OCI-LY1 (cell line): ENCODE data around the gene HDAC11.

Source experiments
- H2AFZ ChIP-seq: fragments of 200-600 bp; sonication (generic), shearing (Covaris generic); 2 replicates; pipeline ENCODE4 v1.6.0; 2014; ENCODE audit warnings: antibody characterized with exemption, mild to moderate bottlenecking, low read length
- H3F3A ChIP-seq: fragments of 200-600 bp; sonication (generic), shearing (Covaris generic); 2 replicates; pipeline ENCODE4 v1.6.0; 2014; ENCODE audit warnings: mild to moderate bottlenecking, antibody characterized with exemption, low read length, moderate library complexity; ENCODE audit not compliant: insufficient read depth
- H3K27ac ChIP-seq: fragments of 200-600 bp; sonication (generic); 2 replicates; pipeline ENCODE4 v1.5.1; 2014; ENCODE audit warnings: low read length, mixed run types, mild to moderate bottlenecking, low read depth; ENCODE audit not compliant: poor library complexity, severe bottlenecking
- H3K27me3 ChIP-seq: fragments of 200-600 bp; sonication (generic); 2 replicates; pipeline ENCODE4 v1.6.0; 2014; ENCODE audit warnings: antibody characterized with exemption, mild to moderate bottlenecking, low read length, moderate library complexity; ENCODE audit not compliant: insufficient read depth
- H3K36me3 ChIP-seq: fragments of 200-600 bp; sonication (generic); 2 replicates; pipeline ENCODE4 v1.6.1; 2014; ENCODE audit warnings: mild to moderate bottlenecking, antibody characterized with exemption, low read length, moderate library complexity, mixed read lengths; ENCODE audit not compliant: insufficient read depth
- H3K4me1 ChIP-seq: fragments of 200-600 bp; sonication (generic); 2 replicates; pipeline ENCODE4 v1.5.1; 2014; ENCODE audit warnings: mild to moderate bottlenecking, low read length, moderate library complexity; ENCODE audit not compliant: insufficient read depth, severe bottlenecking
- H3K4me2 ChIP-seq: fragments of 200-600 bp; sonication (generic), shearing (Covaris generic); 2 replicates; pipeline ENCODE4 v1.6.1; 2014; ENCODE audit warnings: low read length
- H3K4me3 ChIP-seq: fragments of 200-600 bp; sonication (generic); 2 replicates; pipeline ENCODE4 v1.5.1; 2014; ENCODE audit warnings: low read length, low read depth, mild to moderate bottlenecking, mixed read lengths; ENCODE audit not compliant: poor library complexity, severe bottlenecking
- H3K79me2 ChIP-seq: fragments of 200-600 bp; shearing (Covaris generic); 2 replicates; pipeline ENCODE4 v1.6.1; 2016; ENCODE audit warnings: mixed run types, low read length, mixed read lengths; ENCODE audit not compliant: insufficient read depth
- H3K9ac ChIP-seq: fragments of 200-600 bp; sonication (generic), shearing (Covaris generic); 2 replicates; pipeline ENCODE4 v1.6.1; 2014; ENCODE audit warnings: mild to moderate bottlenecking, low read length, mixed read lengths
- H3K9me2 ChIP-seq: fragments of 200-600 bp; sonication (generic), shearing (Covaris generic); 2 replicates; pipeline ENCODE4 v1.6.1; 2014; ENCODE audit warnings: low read depth, mild to moderate bottlenecking, low read length, mixed read lengths
- H3K9me3 ChIP-seq: fragments of 200-600 bp; shearing (Covaris generic); 2 replicates; pipeline ENCODE4 v1.6.1; 2014; ENCODE audit warnings: low read length, mixed read lengths
- H4K20me1 ChIP-seq: fragments of 200-600 bp; sonication (generic), shearing (Covaris generic); 2 replicates; pipeline ENCODE4 v1.6.0; 2016; ENCODE audit warnings: mild to moderate bottlenecking, low read length; ENCODE audit not compliant: insufficient read depth
- CTCF ChIP-seq: fragments of 200-600 bp; sonication (generic), shearing (Covaris generic); IDR thresholded peaks from 2 replicates; pipeline ENCODE4 v1.5.1; 2017; ENCODE audit warnings: mild to moderate bottlenecking, antibody characterized with exemption, low read length, moderate library complexity, mixed read lengths
- EZH2 ChIP-seq: fragments of 200-600 bp; sonication (generic), shearing (Covaris generic); IDR thresholded peaks from 2 replicates; pipeline ENCODE4 v1.8.0; 2017; ENCODE audit warnings: borderline replicate concordance, mixed run types, mild to moderate bottlenecking, antibody characterized with exemption, low read length, moderate library complexity, mixed read lengths

HDAC11 gene

GRCh38 chr3:13482106-13482690 is 2.1 kb downstream of the HDAC11 start:
- Histone ChIP-seq H3K9ac (no peak overlapping the region), H3K27ac (no peak overlapping the region)
- TF ChIP-seq EZH2 (no peak), CTCF (no peak)

GRCh38 chr3:13483286-13483685 is 3.2 kb downstream of the HDAC11 start:
- Histone ChIP-seq H2AFZ (no peak overlapping the region), H3K4me1 (peaks cover 12% of the 10 kb centered on the region), H3K4me3 (no peak overlapping the region), H3K36me3 (no peaks in the 10 kb centered on the region), H4K20me1 (no peaks in the 10 kb centered on the region), H3K79me2 (no peaks in the 10 kb centered on the region), H3K27me3 (0 out of 2 replicates have a peak, but pooled peaks cover 3% of the 10 kb centered on the region), H3K9ac (no peak overlapping the region), H3K27ac (no peak overlapping the region), H3K9me3 (no peaks in the 10 kb centered on the region), H3F3A (no peaks in the 10 kb centered on the region), H3K4me2 (no peak overlapping the region), H3K9me2 (no peaks in the 10 kb centered on the region)
- TF ChIP-seq CTCF (no peak), EZH2 (no peak)

More at GRCh38 chr3:13482106-13482690, 2.1 kb downstream of the HDAC11 start:
- H3K9me2 ChIP-seq: no peaks in the 10 kb centered on the region
- H3K4me1 ChIP-seq: peaks cover 12% of the 10 kb centered on the region
- H3K79me2 ChIP-seq: no peaks in the 10 kb centered on the region
- H3K4me3 ChIP-seq: no peak overlapping the region
- H3K4me2 ChIP-seq: no peak overlapping the region
- H4K20me1 ChIP-seq: no peaks in the 10 kb centered on the region
- no peaks in the 10 kb centered on the region for H3K9me3 ChIP-seq
- H2AFZ ChIP-seq: no peak overlapping the region
- H3K36me3 ChIP-seq: no peaks in the 10 kb centered on the region
- 0 out of 2 replicates have a peak, but pooled peaks cover 3% of the 10 kb centered on the region for H3K27me3 ChIP-seq
- no peaks in the 10 kb centered on the region for H3F3A ChIP-seq

- H3K27me3 ChIP-seq: 0 out of 2 replicates have a peak, but pooled peaks cover 3% of the 10 kb centered on the region
These were observed 4.0 kb downstream of the HDAC11 start for GRCh38 chr3:13483988-13484695.

More at GRCh38 chr3:13483988-13484695, 4.0 kb downstream of the HDAC11 start:
- Histone ChIP-seq H3K36me3 (no peaks in the 10 kb centered on the region), H3K9me2 (no peaks in the 10 kb centered on the region), H3K9me3 (no peaks in the 10 kb centered on the region), H3F3A (no peaks in the 10 kb centered on the region), H3K4me3 (no peak overlapping the region), H3K4me2 (no peak overlapping the region), H2AFZ (no peak overlapping the region), H3K9ac (no peak overlapping the region), H3K27ac (no peak overlapping the region), H3K4me1 (peaks cover 11% of the 10 kb centered on the region), H3K79me2 (no peaks in the 10 kb centered on the region), H4K20me1 (no peaks in the 10 kb centered on the region)
- TF ChIP-seq CTCF (no peak), EZH2 (no peak)
